ENCODE results near the gene TBC1D17.
A peak's percentile ranks its signal among the peaks of the same experiment; 100 is the strongest.

Gene TBC1D17

GRCh38 chr19:49877020-49877878 lies at the start of gene TBC1D17, which contains the start of gene AKT1S1:
TBC1D17 (plus strand) TSS chr19:49877702; CDS start chr19:49877724, 22 bp downstream.
AKT1S1 (minus strand) TSS chr19:49877355; CDS start chr19:49873295, 4,060 bp downstream.
- FAIRE-seq = peak; percentile 99

DNA sequence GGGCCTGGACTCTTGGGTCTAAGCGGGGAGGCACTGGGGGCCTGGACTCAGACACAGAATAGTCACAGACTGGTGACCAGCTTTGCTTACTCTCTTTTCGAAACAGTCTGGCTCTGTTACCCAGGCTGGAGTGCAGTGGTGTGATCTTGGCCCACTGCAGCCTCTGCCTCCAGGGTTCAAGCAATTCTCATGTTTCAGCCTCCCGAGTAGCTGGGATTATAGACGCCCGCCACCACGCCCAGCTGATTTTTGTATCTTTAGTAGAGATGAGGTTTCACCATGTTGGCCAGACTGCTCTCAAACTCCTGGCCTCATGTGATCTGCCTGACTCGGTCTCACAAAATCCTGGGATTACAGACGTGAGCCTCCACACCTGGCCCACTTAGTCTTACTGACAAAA lies 48.3 kb upstream of the TBC1D17 start:
- FAIRE-seq = no peak

DNA sequence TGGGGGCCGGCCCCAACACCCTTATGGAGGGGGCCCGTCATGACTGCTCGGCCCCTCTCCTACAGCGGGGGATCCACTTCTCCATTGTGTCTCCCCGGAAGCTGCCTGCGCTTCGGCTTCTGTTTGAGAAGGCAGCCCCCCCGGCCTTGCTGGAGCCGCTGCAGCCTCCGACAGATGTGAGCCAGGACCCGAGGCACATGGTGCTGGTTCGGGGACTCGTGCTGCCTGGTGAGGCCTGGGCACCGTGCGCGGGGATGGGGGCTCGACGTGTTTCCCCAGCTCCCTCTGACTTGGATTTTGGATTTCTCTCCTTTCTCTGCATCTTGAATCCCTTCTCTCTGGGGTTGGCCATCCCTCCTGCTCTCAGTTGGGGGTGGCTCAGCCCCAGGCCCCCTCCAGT lies 47.8 kb upstream of the TBC1D17 start:
- FAIRE-seq = no peak

DNA sequence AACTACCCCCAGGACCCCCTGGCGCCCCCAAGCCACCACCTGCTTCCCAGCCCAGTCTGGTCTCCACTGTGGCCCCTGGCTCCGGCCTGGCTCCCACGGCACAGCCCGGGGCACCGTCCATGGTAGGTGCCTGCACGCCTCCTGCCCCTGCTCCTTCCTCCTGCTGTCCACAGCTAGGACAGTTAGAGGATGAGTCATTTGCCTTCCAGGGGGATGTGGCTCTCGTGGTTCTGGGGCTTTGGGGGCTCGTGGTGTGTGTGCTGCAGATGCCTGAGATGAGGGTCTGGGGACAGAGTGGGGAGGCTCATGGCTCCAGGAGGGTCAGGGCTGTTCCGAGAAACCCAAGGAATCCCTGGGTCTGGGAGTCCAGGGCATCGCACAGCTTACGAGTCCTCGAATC lies 46.7 kb upstream of the TBC1D17 start:
- no peak for FAIRE-seq

- no peak for FAIRE-seq
These were observed 45.9 kb upstream of the TBC1D17 start for GRCh38 chr19:49831592-49831991.

DNA sequence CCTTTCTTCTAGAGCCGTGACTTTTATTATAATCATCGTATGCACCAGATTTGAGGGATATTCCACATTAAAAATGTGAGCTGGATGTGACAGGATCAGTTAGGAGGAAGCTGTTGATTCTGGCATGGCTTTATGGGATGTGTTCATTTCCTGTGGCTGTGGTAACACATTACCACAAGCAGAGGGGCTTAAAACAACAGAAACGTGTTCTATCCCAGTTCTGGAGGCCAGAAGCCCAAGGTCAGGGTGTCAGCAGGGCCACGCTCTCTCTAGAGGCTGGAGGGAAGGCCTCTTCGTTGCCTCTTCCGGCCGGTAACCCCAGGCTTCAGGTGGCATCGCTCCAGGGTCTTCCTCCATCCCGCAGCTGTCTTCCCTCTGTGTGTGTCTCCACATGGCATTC lies 44.9 kb upstream of the TBC1D17 start:
- no peak for FAIRE-seq

- no peak for FAIRE-seq
These were observed 43.9 kb upstream of the TBC1D17 start for GRCh38 chr19:49833599-49833998.

- no peak for FAIRE-seq
These were observed 41.9 kb upstream of the TBC1D17 start for GRCh38 chr19:49835562-49835961.

DNA sequence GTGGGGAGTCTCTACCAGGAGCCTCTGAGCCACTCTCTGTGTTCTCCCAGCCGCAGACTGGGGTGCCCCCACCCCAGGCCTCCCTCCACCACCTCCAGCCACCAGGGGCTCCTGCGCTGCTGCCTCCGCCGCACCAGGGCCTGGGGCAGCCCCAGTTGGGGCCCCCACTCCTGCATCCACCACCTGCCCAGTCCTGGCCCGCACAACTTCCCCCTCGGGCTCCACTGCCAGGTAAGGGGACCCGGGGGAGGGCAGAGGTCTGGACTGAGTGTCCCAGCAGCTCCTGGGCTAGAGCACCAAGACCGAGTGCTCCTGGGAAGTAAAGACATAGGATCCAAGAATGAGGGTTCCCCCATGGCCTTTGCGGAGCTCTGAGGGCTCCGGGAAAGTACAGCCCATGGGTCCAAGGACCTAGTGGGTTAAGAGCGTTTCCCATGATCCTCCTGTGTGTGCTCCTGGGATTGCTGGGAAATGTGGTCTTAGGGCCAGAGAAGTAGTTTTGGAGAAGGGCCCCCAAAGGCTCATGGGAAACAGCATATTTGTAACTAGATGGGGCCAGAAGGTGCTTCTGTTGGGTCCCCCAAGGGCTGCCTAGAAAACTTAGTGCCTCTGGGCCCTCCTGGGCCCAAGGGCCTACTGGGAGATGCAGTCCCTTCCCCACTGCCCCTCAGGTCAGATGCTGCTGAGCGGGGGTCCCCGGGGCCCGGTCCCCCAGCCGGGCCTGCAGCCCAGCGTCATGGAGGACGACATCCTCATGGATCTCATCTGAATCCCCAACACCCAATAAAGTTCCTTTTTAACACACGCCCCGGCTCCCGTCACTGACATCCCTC lies 41.1 kb upstream of the TBC1D17 start:
- FAIRE-seq = no peak

DNA sequence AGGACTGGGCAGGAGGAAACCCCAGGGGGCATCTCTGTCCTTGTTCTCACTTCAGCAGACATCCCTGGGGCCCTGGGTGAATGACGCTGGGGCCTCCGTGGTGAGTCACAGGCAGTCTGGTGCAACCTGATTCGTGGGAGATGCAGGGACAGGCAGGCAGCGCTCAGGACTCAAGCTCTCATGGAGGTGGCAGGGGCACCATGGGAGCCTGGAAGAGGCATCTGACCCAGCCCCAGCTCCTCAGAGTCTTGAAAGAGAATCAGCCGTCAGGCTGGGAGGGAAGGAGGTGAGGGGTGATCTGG lies 40.5 kb upstream of the TBC1D17 start:
- FAIRE-seq = no peak

DNA sequence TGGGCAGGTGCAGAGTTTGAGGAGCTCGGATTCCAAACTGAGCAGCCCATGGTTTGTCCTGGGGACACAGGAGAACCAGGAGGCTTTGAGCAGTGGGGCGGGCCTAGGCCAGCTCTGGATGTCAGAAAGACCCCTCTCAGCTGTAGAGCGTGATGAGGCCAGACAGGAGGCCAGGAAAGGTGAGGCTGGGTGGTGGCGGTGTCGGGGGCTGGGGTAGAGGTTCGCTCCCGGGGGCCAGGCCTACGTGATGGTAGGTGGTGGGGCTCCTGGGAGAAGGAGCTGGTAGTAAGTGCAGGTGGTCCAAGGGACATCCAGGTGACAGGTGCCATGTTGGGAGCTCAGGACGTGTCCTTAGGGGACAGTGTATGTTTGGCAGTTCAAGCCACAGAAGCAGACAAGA lies 40.1 kb upstream of the TBC1D17 start:
- no peak for FAIRE-seq

DNA sequence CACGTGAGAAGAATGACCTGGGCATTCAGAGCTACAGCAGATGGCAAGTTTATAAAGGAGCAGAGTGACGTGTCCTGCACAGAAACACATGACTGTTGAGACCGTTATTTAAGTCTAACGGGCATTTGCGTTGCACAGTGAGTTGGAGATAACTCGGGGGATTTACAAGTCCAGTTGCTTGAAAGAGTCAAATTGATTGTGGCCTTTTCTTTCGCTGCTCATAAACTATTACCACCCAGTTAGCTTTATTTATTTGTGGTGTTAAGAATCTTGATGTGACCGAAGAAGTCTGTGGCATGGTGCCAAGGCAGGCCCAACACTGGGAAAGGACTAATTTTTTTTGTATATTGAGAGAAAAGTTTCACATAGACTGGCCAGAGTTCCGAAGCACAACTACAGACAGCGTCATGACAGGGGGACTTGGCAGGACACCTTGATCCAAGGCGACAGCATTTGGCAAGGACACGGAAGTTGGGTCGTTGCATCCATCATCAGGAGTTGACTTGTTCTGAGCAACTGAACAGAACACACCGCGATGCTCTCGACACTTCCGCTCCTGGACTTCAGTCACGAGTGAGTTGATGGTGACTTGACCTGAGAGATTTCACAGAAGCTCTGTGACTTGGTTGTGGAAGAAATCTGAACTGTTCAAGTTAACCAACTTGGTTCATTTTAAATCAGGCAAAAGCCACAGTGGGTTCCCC lies 38.5 kb upstream of the TBC1D17 start:
- FAIRE-seq = no peak

DNA sequence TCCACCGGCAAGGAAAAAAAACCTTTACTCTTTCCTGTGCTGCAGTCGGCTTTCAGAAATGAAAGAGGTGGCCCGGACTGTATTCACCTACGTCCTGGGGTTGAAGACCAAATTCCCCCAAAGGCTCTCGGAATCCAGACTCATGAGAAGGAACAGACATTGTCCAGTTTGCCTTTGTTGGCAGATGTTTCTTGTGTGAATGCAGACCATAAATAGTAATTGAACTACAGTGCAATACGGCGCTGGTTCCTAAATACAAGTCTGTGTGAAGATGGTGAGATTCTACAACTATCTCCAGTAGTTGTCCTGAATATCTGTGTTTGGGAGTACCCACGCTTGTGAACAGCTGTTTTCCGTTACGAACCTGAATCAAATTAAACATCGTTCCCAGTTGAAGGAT lies 37.8 kb upstream of the TBC1D17 start:
- no peak for FAIRE-seq

GRCh38 chr19:49840321-49840720 lies 37.2 kb upstream of the TBC1D17 start:
- no peak for FAIRE-seq

DNA sequence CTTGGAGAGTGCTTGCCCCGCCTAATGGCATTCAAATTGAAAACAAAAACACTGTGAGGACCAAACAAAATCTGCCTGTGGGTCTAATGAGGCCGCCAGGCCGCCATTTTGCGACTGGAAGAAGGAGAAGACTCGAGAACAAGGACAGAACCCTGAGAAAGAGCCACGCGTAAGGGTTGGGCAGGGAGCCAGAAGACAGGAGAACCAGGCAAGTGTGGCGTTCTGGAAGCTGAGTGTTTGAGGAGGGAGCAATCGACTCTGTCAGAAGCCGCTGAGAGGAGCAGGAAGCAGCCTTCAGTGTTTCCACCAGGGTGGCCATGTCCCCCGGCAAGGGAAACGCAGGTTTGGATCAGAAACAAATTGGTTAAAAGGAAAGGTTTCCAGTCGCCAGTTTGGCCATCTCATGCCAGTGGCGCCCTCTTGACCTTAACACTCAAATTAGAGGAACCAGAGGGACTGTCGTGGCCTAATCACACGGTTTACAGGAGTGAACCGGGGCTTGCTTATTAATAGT lies 36.7 kb upstream of the TBC1D17 start:
- FAIRE-seq = no peak

DNA sequence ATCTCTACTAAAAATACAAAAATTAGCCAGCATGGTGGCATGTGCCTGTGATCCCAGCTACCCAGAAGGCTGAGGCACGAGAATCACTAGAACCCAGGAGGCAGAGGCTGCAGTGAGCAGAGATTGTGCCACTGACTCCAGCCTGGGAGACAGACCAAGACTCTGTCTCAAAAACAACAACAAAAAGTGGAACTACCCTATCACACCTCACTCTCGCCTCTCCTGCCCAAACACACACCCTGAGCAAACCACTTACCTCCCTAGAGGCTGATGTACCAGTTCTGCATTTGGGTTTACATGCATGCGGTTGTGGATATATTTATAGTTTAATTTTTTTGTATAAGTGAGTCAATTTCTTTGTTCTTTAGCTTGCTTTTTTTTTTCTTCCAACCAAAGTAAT lies 34.2 kb upstream of the TBC1D17 start:
- no peak for FAIRE-seq

DNA sequence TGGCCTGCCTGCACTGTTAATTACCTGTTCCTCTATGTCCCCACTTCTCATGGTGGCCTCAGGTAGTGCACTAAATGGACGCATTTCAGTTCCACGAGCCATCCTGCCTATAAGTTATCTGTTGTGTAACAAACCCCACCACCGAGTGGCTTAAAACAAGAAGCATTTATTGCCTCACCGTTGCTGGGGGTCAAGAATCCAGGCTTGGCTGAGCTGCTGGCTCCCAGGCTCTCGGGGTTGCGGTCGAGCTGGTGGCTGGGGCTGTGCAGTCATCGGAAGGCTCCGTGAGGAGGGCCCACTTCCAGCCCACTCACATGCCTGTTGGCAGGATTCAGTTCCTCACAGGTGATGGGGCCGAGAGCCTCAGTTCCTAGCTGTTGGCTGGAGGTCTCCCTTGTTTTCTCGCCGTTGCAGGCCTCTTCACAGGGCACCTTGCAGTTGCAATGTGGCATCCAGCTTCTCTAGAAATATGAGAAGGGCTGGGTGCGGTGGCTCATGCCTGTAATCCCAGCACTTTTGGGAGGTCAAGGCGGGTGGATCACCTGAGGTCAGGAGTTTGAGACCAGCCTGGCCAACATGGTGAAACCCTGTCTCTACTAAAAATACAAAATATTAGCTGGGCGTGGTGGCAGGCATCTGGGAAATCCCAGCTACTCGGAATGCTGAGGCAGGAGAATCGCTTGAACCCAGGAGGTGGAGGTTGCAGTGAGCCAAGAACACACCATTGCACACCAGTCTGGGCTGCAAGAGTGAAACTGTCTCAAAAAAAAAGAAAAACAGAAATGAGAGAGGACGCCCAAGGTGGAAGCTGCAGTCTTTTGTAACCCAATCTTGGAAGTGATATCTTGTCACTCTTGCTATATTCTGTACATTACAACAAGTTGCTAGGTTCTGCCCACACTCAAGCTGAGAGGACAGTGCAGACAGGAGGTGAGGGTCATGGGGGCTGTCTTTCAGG lies 33.1 kb upstream of the TBC1D17 start:
- no peak for FAIRE-seq

GRCh38 chr19:49845414-49845813 lies 32.1 kb upstream of the TBC1D17 start:
- FAIRE-seq = no peak

- no peak for FAIRE-seq
These were observed 31.1 kb upstream of the TBC1D17 start for GRCh38 chr19:49846408-49846807.

- FAIRE-seq = no peak
These were observed 29.5 kb upstream of the TBC1D17 start for GRCh38 chr19:49847731-49848696.

- no peak for FAIRE-seq
These were observed 28.6 kb upstream of the TBC1D17 start for GRCh38 chr19:49848938-49849337.
